ENCODE measurements around the gene CTDSPL2.

DNA sequence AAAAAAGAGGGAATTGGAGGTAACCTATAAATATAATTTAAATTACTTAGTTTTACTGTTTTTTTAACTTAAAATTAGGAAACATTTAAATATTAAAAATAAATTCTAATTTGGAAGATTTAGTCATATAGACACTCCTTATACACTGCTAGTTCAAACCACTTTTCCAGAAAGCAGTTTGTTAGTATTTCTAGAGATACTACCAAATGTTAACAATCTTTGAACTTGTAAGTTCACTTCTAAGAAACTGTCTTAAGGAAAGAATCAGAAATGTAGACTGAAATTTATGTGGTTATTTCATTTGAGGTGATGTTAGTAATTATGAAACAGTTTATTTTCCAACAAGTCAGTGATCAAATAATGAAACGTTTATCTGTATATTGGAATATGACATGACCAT is 22.7 kb downstream of the CTDSPL2 start:
- TF ChIP-seq CTCF (IDR thresholded peaks at IDR 0.05) (no peak), EP300 (IDR thresholded peaks at IDR 0.05) (no peak), POLR2A (IDR thresholded peaks at IDR 0.05) (no peak)

Data from tibial nerve (tissue), 4 donors.